CD4-positive, alpha-beta T cell treated with Interleukin-4 for 1 hour (primary cell): ENCODE data around the gene MYO1E.

Experiments used
- DNase-seq, 2 donors: peaks; one replicate each; pipeline ENCODE4 v3.0.0-alpha.2; 2020 to 2022

The MYO1E gene

DNA sequence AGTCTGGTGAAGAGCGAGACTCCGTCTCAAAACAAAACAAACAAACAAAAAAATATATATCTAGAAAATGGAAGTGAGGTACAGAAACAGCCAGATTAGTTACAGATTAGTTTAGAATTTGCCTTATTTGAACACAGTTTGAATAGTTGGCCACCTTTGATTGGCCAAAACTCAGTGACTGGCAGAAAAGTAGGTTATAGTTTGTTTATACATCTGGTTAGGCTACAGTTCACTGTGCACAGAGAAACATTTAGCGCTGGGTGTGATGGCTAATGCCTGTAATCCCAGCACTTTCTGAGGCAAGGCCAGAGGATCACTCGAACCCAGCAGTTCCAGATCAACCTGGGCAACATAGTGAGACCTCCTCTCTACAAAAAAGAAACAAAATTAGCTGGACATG, 114.4 kb downstream of the MYO1E start:
- no peak for DNase-seq

DNA sequence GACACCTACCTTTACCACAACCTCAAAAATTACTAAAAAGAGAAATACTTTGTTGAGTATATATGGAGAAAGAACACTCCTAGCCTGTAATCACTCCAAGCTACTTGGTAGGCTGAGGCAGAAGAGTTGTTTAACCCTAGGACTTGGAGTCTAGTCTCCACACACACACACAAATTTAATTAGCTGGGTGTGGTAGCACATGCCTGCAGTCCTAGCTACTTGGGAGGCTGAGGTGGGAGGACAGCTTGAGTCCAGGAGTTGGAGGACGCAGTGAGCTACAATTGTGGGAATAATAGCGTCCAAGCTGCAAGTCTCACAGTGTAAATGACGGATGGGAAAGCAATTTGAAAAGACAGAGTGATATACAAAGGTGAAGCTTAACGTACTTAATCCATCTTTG, 115.5 kb downstream of the MYO1E start:
- no peak for DNase-seq

DNA sequence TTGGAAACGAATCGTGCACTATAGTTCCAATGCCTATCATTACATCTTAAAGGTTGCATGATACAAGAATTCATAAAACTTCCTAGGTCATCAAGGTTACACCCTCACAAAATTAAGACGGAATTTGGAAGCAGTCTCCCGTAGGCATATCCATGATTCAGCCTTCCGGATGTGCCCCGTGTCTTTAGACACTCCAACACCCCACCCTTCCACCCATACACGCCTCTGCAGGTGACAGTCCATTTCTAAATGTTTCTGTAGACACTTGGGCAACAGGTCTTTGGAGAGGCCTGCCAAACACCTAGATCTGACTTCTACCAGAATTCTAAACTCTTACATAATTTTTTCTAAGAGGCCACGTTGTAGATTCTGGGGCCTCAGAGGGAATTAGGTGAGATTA, 116.2 kb downstream of the MYO1E start:
- DNase-seq = no peak

DNA sequence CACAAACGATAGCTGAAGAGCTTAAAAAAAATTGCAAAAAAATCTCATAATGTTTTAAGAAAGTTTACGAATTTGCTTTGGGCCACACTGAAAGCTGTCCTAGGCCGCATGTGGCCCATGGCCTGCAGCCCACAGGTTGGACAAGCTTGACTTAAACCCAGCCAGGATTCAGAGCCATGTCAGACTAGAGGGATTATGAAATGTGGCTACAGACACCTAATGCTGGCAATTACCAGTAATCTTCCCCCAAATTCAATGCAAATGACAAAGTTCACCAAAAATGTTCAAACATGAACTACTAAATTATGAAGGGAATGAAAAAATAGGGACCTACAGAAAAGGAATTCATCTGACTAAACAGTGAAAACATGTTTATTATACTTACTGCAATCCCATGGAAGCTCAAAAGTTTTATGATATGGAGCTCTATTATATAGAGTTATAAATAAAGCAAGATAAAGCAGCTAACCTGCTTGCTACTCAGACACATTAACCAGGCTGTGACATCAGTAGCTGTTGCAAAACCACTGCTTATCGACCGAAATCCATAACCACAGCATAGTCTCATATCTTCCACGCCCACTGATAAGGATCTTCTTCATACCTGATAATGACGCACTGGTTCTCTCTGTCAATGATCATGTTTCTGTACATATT, 116.9 kb downstream of the MYO1E start:
- peak in 1 of 2 donors; percentile 34 for DNase-seq

DNA sequence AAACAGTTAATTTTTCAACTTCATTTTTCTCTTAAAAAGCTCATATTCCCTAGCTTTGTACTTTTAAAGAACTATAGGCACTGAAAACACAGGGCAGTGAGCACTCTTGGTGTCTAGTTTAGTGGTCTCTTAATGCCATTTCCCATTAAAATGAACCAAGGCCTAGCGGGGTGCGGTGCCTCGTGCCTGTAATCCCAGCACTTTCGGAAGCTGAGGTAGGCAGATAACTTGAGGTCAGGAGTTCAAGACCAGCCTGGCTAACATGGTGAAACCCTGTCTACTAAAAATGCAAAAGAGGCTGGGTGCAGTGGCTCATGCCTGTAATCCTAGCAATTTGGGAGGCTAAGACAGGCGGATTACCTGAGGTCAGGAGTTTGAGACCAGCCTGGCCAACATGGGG, 120.5 kb downstream of the MYO1E start:
- no peak for DNase-seq

DNA sequence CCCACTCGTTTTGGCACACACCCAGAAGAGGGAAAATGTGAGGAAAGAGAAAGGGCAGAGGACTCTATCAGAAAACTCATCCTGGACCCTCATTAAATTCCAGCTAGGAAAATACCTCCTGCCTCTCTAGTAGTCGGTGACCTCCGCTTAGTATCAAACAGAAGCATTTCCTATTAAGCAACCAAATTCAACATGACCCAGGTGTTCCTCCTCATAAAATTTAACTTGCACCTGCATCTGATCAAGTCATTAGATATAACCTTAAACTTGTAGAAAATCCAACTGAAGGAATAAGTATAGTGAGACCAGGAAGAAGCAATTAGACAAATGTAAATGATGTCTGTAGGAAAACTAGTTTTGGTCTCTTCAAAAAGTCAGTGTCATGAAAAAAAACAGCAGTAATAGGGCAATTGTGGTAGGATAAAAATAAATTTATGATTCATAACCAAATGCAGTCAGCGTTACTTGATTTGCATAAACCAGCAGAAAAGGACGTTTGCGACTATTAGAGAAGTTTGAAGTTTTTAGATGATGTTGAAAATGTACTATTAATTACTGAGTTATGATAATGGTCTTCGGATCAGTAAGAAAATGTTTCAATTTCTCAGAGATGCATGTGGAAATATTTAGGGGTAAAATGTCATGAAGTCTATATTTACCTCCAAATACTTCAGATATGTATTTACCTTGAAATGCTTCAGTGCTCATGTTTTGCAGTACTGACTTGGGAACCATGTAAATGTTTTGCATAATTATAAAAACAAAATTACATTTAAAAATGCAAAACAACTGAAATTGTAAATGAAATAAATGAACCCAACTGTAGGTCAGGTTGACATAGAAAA, 121.4 kb downstream of the MYO1E start:
- no peak for DNase-seq

DNA sequence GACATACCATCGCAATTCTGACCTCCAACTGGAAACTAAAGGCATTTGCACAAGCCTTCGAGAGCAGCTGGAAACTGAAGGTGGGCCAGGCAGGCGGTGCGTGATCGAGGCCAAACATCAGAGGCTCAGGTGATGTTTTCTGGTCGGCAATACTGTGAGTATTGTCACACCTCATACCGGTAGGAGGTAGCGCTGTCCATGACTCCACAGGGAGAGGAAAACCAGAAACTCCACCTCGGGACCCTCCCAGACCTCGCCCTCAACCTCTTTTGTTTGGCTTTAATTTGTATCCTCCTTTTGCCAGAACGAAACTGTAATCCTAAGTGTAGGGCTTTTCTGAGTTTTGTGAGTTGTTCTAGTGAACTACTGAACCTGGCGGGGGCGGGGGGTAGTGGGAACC, 122.4 kb downstream of the MYO1E start:
- DNase-seq = no peak

DNA sequence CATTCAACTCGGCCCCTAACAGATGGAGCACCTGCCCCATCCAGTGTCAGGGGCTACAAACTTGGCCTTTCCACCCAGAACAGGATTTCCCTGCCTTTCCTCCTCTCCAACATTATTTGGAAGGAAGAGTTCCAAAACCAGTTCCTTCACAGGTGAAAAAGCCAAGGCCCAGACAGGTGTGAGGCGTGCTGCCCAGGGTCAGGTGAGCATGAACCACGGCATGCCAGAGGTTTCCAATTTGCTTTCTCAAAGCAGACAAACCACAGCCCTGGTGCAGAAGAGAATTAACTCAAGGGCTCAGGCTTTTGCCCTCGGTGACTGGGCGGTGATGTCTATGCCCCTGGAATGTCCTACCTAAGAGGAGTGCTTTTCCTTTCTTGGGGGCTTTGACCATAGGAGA, 122.9 kb downstream of the MYO1E start:
- DNase-seq = no peak

DNA sequence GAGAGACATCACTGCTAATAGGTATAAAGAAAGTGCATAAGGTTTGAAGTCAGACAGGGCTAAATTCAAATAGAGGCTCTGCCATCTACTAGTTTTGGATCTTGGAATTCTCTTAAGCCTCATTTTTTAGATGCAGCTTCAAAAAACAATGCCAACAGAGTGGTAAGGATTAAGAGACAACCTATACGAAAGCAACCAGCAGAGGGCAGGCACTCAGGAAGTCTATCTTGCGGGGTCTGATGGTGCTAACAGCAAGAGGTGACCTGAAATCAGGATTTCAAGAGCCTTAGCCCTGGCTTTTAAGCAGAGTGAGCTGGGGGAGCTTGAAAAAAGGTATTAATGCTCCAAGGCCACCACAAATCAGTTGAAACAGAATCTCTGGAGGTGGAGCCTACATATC, 125.3 kb downstream of the MYO1E start:
- peak; percentile 42 to 70 for DNase-seq

DNA sequence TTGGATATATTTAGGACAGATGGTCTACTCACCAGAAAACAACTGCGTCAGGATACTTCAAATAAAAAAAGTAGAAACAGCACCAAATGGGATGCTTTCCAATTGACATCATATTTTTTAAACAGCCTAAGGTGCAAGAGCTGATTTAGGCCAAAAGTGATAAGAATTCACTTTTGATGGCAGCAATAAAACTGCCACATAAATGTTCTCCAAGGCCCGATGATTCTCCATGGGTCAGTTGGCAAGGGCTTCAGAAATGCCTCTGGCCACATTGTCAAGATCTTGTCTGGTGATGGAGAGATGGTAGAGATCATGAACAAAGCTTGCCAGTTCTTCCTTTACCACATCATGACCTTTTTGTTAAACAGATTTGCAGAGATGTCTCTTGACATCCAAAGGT, 127.1 kb downstream of the MYO1E start:
- DNase-seq = no peak

DNA sequence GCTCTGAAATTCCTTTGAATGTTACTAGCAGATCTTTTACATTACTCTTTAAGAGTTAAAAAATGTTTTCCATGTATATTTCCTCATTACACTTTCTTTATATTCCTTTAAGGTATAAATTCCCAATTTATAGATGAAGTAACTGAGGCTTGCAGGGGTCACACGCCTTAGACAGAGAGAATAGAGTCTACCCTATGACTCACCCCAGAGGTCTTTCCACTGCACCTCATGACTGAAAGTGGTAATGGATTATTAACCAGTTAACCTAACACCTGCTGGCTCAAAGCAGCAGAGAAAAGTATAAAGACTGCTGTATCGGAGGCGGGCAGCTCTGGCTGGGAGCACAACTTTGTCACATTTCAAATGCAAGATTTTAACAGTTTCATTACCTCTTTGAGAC, 128.3 kb downstream of the MYO1E start:
- no peak for DNase-seq

DNA sequence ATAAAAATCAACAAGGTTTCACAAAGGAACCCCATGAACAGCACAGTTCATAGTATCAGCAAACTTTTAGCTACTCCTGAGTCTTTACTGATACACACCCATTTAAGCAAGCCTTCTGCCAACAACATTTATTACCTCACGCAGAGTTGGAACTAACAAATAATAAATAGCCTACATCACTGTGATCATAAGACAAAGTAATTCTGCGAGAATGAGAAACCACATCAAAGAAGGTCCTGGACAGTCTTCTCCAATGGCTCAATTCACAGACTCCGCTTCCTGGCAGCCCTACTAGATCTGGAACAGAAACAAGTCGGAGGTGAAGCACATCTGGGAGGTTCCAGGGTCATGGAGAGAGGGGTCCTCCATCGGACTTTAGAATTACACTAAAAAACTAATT, 129.0 kb downstream of the MYO1E start:
- no peak for DNase-seq

DNA sequence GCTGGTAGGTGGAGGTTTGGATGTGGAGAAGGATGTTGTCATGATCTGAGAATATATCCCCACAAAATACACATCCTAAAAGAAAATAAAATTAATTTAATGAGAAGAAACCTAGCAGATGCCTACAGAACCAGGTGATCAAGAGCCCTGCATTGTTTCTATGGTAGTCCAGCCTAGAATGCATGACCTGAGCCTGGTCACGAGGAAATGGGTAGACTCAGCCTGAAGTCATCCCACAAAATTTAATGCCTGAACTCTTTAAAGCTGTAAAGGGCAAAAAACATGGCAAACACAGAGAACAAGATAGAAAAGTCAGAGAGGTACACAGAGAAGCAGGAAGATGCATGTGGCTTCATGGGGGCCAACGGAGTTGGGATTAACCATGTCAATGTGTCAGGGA, 130.0 kb downstream of the MYO1E start:
- DNase-seq = no peak

DNA sequence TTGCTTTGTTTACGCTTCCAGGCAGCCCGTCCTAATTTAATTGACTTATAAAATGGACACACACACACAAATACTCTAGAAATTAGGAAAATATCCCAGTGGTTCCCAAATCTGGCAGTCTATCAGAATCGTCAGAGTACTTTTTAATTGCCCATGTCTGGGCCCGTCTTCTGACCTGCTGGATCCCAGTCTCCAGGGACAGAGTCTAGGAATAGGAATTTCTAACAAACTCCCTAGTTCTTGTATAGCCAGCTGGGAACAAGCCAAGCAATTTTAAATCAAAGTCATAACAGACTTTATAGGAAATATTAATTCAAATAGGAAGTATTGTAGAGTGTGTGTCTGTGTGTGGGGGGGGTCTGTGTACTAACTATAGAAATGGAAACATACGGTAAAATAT, 132.6 kb downstream of the MYO1E start:
- no peak for DNase-seq

DNA sequence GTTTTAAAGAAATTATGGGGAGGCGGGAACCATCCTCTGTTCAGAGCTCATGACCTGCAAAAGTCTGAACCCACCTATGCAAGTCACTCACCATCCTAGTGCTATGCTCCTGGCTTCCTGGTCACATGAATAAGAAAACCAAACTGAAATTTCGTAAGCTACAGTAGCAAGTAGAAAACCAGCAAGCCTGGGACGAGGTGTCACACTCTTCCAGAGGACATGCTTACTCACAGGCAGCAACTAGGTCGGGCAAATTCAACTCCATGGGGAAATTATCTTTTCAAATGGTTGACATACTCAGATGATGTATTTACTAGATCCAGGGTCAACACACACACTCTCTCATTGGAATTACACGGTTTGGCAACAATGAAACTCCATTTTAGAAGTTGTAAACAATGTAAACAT, 134.7 kb downstream of the MYO1E start:
- no peak for DNase-seq

DNA sequence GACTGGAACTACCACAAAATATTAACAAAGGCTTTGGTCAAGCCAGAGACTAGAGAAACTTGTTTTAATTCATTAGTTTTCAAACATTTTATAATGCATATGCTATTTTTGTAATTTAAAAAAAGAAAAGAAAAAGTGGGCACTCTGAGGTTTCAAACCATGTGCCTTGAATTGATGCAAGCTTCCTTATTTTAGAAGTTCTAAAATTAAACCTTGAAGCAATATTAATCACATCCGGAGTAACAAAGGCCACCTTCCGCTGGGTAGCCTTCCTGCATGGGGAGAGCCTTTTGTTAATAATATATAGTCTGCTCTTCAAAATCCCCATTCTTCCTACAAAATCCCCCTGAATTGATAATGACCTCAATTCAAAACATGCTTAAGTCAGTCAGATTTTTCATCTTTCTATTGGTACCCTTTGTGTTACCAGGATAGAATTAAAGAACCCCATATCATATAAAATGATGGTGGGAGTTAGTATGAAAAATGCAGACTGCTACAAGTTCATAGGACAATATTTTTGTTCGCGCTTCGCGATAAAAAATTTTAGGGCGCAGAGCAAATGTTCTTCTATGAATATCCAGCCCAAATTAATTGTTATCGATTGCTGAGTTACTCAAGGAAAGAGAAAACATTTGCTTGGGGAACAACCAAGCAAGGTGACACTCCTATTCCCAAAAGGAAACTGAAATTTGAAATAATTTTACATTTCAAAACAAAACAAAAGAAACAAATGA, 135.4 kb downstream of the MYO1E start:
- peak in 1 of 2 donors; percentile 16 for DNase-seq

DNA sequence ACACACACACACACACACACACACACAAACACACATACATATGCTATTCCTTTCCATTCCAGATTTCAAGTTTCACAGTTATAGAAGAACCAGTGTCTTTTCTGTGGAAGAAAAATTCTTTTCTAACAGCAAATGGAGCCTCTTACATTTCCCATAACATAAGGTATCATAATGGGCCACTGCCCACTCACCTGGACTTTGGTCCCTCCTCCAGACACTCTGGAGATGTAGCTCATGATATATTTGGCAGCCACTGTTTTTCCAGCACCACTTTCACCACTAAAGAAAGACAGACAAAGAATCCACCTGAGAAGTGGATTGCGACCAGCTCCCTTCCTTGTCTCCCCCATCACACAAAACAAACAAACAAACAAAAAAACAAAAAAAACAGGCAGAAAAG, 136.3 kb downstream of the MYO1E start:
- no peak for DNase-seq

DNA sequence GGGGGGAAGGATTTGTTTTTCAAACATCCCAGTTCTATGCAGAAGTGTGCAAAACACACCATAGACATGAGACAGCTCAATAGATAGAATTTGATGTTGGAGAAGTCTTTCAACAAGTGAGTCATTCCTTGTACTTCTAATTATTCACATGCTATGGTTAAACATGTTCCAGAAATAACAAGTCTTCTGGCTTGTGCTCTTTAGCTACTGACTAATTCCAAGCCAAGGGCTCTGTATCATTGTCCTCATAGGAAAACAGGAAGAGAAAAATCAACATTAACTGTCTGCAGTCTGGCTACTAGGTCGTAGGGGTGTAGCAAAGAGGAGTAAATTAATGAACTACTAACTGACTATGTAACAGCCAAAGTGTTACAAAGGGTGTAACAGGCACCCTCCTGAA, 140.2 kb downstream of the MYO1E start:
- no peak for DNase-seq

DNA sequence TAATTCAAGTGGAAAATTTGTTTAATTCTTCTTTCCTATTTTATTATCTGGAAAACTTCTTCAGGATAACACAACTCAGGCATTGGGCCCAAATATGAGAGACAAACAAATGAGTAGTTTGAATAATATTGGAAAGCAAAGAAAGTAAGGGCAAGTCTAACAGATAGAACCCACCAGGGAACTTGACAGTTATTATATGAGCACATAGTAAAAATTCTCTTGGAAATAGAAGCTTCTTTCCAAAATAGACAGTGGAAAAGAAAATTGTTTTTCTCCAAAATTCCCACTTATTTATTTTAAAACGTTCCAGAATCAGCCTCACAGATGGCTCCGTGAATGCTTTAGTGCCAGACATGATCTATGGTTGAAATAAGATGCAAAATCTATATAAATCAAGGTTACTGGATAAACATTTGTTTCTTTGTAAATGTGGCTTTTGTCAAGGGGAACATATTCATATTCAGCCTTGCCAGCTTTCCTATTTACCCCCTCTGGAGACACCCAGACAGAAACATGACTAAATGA, 142.1 kb downstream of the MYO1E start:
- no peak for DNase-seq

DNA sequence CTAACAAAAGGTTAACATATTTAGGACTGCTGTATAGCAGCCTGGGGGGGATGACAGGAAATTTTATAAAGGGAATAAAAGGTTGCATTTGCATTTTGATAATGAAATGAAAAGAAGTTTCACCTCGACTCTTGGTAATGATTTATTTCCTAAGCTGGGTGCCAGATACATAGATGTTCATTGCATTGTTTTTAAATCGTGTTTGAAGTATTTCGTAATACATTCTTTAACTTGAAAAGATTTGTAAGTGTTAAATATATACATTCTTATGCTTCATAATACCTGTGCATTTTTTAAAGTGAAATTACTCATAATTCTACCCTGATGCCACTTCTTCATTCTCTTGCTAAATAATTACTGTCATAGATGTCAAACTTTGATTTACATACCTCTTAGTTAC, 143.2 kb downstream of the MYO1E start:
- DNase-seq = no peak

DNA sequence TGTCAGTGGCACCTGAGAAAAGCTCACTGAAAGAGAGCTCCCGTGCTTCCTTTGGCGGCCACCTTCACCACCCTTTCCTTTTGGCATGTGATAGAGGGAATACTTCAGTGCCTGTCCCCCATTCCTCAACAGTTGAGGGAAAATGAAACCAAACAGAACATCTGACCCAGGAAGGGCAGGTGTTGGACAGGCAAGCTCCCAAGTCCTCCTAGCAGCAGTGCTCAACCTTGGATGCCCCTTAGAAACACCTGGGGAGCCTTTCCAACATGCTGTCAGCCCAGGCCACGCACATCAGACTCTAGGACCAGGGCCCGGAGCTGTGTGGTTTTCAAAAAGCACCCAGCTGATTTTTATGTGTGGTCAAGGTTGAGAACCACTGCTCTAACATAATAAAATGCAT, 143.7 kb downstream of the MYO1E start:
- no peak for DNase-seq

DNA sequence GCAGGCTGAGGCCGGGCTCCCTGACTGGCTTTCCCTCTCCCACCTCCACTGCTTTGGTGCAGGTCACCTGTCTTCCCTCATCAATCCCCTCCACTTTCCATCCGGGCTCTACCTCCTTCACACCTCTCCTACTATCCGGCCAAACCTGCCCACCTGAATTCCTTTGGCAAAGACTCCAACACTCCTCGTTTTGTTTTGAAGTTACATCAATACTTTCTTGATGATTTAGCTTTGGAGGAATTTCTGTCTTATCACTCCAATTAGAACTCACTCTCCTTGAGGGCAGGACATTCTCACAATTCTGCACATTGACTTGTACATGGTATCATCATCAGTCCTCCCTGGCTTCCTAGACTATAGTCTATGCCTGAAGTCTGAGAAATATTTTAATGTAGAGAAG, 145.7 kb downstream of the MYO1E start:
- DNase-seq = no peak

DNA sequence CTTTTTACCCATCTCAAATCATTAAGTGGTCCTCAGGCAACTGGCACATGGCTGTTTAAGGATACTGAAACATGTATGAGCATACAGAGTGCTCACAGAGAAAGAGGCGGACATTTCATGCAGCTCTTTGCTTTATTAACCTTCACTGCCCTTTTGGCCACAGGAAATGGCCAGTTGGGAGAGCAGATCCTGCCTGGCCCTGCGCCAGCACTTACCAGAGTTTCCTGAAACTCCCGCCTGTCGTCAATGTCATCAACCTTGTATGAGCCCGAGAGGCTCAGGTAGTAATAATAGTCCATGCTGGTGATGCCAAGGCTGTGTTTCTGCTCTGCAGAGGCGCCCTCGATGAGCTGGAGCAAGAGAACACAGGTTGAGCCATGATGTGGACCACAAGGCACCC, 148.2 kb downstream of the MYO1E start:
- DNase-seq = no peak

DNA sequence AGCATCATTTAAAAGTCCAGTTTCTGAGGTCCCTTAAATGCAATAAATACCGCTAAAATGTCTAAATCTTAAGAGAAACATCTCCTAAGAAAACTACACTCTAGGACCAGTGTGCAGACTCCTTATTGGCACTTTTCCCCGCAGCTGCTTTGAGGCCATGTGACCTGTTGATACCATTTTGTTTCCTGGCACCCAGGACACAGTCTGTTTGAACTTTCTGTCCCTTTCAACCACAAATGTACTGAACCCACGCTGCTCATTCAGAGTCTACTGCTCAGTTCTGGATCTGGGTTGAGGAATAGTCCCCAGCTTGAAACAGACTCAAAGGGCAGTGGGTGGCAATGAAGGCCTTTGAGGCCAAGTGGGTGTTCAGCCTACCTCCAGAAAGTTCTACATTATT, 148.9 kb downstream of the MYO1E start:
- DNase-seq = no peak
